ENCODE measurements around the gene FUT8.

DNA sequence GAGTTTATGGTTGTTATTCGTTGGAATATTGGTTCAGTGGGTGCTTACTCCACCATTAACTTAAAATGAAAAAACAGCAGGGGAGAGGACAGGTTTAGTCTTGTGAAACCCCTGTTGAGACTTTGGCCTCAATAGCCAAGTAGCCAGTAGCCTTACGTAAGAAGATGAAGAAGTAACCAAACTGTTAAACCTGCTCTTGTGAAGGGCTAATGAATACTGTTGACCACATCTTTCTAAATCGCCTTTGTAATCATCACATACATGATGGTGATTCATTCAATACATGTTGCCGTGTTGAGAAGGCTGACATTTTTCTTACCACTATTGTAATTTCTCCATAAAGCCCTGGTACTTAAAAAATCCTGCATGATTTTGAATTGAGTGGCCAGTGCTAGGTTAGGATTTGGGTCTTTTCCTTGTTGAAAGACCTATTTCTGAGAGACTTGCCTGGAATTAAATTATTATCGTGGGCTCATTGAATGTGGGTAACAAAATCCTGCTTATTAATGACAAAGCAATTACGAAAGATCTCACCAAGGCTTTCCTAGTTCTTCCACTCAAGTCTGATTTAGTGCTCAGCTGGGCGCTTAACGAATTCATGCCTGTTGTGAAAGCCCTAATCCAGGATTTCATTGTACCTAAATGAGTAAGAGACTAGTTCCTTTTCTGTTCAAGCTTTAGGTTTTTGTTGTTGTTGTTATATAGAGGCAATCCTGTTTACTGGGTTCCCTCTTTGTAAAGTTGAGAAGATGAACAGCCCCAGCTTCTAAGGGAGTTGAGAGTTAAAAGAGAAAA, 333.1 kb downstream of the FUT8 start:
- TF ChIP-seq, protein P1, sequence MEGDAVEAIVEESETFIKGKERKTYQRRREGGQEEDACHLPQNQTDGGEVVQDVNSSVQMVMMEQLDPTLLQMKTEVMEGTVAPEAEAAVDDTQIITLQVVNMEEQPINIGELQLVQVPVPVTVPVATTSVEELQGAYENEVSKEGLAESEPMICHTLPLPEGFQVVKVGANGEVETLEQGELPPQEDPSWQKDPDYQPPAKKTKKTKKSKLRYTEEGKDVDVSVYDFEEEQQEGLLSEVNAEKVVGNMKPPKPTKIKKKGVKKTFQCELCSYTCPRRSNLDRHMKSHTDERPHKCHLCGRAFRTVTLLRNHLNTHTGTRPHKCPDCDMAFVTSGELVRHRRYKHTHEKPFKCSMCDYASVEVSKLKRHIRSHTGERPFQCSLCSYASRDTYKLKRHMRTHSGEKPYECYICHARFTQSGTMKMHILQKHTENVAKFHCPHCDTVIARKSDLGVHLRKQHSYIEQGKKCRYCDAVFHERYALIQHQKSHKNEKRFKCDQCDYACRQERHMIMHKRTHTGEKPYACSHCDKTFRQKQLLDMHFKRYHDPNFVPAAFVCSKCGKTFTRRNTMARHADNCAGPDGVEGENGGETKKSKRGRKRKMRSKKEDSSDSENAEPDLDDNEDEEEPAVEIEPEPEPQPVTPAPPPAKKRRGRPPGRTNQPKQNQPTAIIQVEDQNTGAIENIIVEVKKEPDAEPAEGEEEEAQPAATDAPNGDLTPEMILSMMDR (IDR thresholded peaks at IDR 0.05 in 4 of 5, conservative IDR thresholded peaks at IDR 0.05 in 1 of 5), result no peak
- no peak for TF ChIP-seq POLR2A (IDR thresholded peaks at IDR 0.05)

Measured in gastrocnemius medialis (tissue), 4 donors.